HT-29 (cell line): ENCODE data around the gene REG1B. TPM values are rescaled to one million over a fixed set of nuclear protein-coding genes. Genes with fewer than 3 reads are reported as not detected.

ENCODE experiments used
- DNase-seq: peaks from one replicate; pipeline ENCODE4 v3.0.0-alpha.2; 2015; ENCODE audit warnings: low spot score
- total RNA-seq: library from RNA; depleted of rRNA; stranded (reverse); fragments of >200 nt; shearing (Covaris generic); gene quantifications from 2 replicates; pipeline ENCODE4 v1.2.3, GENCODE V29; 2014; rRNA removed

Gene REG1B, protein sequence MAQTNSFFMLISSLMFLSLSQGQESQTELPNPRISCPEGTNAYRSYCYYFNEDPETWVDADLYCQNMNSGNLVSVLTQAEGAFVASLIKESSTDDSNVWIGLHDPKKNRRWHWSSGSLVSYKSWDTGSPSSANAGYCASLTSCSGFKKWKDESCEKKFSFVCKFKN
- total RNA-seq, result not detected in 2 replicates

DNA sequence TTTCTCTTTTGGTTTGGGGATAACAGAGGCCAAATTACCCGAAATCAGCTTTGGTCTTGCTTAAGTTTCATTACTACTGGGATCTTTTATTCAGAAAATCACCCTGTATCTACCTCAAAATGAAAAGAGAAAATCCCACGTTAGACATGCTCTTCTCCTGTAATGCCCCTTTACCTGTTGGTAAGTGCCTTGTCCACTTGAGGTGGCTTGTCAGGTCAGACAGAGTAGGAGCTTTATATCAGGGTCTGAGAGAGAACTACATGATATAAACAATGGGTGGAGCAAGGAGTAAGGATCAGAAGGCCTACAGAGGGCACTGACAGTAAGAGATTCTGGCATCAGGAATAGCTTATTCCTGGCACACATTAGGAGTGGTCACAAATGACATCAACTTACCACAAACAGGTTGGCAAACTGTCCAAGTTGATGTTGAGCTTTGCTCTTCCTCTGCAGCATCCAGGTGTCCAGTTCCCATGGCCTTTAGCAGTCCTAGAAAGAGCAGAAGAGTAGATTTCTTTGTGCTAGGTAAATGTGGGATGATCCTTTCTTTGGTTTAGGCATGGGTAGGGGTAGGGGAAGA is at the start of gene REG1B:
TSS of gene REG1B (minus strand) at position 209 of the 580 bp plus-strand sequence. CDS start 381 bp downstream, outside the sequence.
- DNase-seq, result no peak

DNA sequence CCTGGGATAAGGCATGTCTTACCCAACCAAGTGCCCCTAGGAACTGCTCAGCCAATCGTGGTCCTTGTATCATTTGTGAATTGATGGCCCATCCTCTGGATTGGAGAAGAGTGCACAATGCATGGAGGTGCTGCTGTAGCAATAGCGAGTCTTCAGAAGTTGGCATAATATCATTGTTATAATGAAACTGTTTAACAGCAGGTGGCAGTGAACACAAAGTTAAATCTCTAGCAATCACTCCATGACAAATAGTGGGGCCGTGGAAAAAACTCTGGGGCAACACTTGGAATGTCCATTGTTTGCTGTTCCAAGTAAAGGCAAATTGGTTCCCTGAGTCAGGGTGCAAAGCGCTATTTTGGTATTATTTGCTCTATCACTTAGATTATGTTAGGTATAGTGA is 43.9 kb upstream of the REG1B start:
- peak; percentile 20 for DNase-seq

- no peak for DNase-seq
Observed at GRCh38 chr2:79129804-79130203, 42.0 kb upstream of the REG1B start.

DNA sequence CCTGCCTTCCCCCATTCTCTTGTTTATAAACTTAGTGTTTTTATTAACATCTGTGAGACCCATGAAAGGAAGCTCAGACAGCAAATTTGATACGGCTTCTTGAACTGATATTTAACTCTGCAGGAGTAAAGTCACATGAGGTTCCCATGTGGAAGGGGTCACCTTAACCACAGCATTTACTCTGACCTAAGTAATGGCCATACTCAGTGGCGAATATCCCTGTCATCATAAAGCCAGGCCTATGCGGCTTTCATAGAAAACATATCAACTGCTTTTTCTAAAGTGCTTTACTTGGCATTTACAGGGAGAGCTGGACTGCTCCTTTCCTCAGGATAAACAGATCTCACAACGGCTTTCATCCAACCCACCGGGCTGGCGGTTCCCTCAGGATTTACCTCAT is 41.5 kb upstream of the REG1B start:
- DNase-seq, result no peak

- DNase-seq, result no peak
Observed at GRCh38 chr2:79128406-79128805, 40.6 kb upstream of the REG1B start.

- no peak for DNase-seq
Observed at GRCh38 chr2:79125721-79125985, 37.9 kb upstream of the REG1B start.

GRCh38 chr2:79124907-79125720 is 37.3 kb upstream of the REG1B start:
- no peak for DNase-seq

GRCh38 chr2:79122676-79123075 is 34.9 kb upstream of the REG1B start:
- DNase-seq, result no peak

DNA sequence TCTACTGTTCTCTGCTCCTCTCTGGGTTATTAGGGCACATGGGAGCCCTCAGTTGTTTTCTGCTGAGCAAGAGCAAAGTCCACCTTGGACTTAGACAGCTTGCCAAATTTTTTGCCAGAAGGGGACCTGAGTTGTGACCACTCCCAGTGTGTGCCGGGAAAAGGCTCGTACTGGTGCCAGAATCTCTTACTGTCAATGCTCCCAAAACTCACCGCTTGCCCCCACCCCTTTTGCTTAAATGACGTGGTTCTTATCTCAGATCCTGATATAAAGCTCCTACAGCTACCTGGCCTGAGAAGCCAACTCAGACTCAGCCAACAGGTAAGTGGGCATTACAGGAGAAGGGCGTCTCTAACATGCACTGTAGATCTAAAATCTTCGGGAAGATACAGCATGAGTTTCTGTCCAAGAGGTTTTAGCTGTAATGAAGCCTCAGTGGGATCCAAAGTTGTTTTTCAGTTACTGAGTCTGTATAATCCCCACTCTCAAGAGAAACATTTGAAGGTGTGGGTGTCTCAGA is 32.5 kb upstream of the REG1B start, which contains the start of gene REG1A:
TSS of gene REG1A (plus strand) at position 295 of the 520 bp plus-strand sequence. CDS start 374 bp downstream, outside the sequence.
- DNase-seq, result no peak

- DNase-seq, result no peak
Observed at GRCh38 chr2:79116997-79117928, 29.5 kb upstream of the REG1B start.

DNA sequence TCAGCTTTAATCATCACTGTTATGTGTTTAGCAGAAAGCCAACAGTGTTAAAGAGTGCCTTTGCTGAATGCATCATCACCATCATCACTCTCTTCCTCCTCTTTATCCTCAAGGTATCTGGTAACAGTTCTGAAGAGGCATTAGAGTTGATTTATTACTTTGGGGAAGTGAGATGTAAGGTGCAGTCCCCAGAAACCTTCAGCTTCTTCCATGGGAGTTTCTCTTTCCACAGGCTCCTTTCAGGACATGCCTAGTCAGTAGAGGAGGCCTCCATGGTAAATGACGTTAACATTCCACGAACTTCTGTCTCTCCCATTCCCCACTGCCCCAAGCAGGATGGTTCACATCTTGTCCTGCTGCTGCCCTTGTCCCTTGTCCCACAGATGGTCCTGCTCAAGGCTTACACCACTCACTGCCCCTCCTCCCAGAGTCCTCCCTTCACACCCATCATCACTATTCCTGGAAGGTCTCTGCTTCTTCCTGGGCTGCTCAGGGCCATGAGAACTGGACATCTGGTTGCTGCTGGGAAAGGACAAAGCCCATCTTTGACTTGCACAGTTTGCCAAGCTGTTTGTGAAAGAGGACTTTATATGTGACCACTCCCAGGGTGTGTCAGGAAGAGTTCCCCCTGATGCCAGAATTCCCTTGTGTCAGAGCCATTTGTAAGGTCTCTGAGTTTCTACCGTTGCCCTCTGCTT is 27.2 kb upstream of the REG1B start:
- no peak for DNase-seq

- DNase-seq, result no peak
Observed at GRCh38 chr2:79112269-79112668, 24.5 kb upstream of the REG1B start.

GRCh38 chr2:79105259-79105658 is 17.5 kb upstream of the REG1B start:
- no peak for DNase-seq

- no peak for DNase-seq
Observed at GRCh38 chr2:79103214-79103613, 15.4 kb upstream of the REG1B start.

DNA sequence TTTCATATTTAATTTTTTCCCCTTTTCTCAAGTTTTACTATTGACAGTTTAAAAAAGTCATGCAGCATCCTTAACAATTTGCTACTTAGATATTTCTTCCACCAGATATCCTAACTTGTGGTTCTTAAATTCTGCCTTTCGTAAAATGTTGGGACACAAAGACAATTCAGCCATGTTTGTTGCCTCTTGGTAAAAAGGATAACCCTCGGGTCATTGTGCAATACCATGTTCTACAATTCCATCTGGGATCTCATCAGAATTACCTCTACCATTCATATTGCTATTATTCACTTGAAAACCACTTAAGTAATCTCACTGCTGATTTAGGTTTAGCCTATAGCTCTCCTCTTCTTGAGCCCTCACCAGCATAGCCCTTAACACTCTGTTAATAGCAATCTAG is 13.2 kb upstream of the REG1B start:
- no peak for DNase-seq

DNA sequence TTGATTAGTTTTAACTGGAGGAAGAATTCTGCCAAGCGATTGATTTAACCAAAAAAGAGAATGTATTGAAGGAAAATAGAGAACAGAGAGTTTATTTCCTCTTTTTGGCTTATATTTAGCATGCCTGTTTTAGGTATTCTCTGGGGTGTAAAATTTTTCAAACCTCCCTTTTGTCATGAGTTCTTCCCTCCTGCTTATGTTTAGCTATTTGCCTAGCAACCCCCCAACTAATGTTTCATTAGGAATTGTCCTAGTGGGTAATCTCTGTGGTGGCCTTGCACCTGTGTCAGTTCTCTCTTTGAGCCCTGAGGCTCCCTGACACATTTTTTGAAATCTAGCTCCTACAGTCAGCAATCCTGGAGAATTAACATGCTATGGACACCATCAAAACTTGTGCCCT is 12.5 kb upstream of the REG1B start:
- DNase-seq, result no peak

GRCh38 chr2:79099140-79099686 is 11.4 kb upstream of the REG1B start:
- no peak for DNase-seq

- DNase-seq, result no peak
Observed at GRCh38 chr2:79097843-79098242, 10.1 kb upstream of the REG1B start.

DNA sequence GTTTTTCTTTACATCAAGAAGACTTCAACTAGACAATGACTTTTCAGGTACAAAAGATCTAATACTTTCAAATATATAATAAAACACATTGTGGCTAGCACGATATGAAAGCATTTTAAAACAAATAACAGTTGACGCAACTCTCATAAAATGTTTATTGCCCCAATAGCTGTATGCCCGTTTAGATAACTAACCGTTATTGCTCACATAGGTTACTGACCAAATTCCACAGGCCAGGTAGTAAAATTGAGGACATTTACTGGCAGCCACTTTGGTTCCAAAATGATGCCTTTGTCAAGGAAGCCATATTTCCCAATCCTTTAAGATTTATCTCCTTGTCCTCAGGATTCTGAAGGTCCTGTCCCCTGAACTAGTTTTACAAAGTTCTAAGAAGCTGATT is 2.9 kb upstream of the REG1B start:
- no peak for DNase-seq

DNA sequence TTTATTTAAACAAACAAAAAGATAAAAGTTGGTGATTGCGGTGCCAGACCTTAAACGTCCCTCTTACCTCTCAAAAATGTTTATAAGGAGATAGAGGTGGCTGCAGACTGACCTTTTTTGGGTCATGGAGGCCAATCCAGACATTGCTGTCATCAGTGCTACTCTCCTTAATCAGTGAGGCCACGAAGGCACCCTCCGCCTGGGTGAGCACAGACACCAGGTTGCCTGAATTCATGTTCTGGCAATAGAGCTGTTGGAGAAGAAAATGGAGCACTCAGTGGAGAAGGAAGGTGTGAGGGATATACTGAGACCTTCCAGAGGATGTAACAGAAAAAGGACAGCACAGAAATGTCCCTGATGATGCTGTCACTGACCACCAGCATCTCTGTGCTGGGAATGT is 1.5 kb downstream of the REG1B start:
- DNase-seq, result no peak

- DNase-seq, result no peak
Observed at GRCh38 chr2:79085382-79085781, 2.4 kb downstream of the REG1B start.
